GM21390 (cell line): ENCODE results near the gene GULP1.
"Not testable (repeated sequence)": the region's sequence is repeated elsewhere in the genome, so short reads cannot be mapped to it uniquely, and the experiment has no call there.

ENCODE experiments used
- ATAC-seq: cut with Tn5 transposase; IDR thresholded peaks from one replicate; pipeline ENCODE4 v1.9.1; 2021; ENCODE audit not compliant: unreplicated experiment

GULP1 gene

GRCh38 chr2:188596054-188596453 lies 304.4 kb downstream of the GULP1 start:
- no peak for ATAC-seq

GRCh38 chr2:188598551-188598950 lies 306.9 kb downstream of the GULP1 start:
- no peak for ATAC-seq

- ATAC-seq = no peak
Measured at GRCh38 chr2:188599140-188599539, 307.5 kb downstream of the GULP1 start.

- ATAC-seq = no peak
Measured at GRCh38 chr2:188600536-188601210, 309.0 kb downstream of the GULP1 start.

- ATAC-seq = no peak
Measured at GRCh38 chr2:188601391-188601790, 309.7 kb downstream of the GULP1 start.

- no peak for ATAC-seq
Measured at GRCh38 chr2:188601927-188602326, 310.3 kb downstream of the GULP1 start.

GRCh38 chr2:188604579-188604978 lies 312.9 kb downstream of the GULP1 start:
- no peak for ATAC-seq

GRCh38 chr2:188605609-188606584 lies 314.2 kb downstream of the GULP1 start:
- ATAC-seq = not testable (repeated sequence)

- not testable (repeated sequence) for ATAC-seq
Measured at GRCh38 chr2:188606596-188606995, 314.9 kb downstream of the GULP1 start.

GRCh38 chr2:188607501-188607900 lies 315.8 kb downstream of the GULP1 start:
- no peak for ATAC-seq

GRCh38 chr2:188609321-188610049 lies 317.8 kb downstream of the GULP1 start:
- no peak for ATAC-seq

GRCh38 chr2:188610050-188610444 lies 318.4 kb downstream of the GULP1 start:
- no peak for ATAC-seq

- no peak for ATAC-seq
Measured at GRCh38 chr2:188610827-188611226, 319.2 kb downstream of the GULP1 start.

GRCh38 chr2:188619146-188619545 lies 327.5 kb downstream of the GULP1 start:
- ATAC-seq = no peak

- no peak for ATAC-seq
Measured at GRCh38 chr2:188620916-188621315, 329.2 kb downstream of the GULP1 start.

GRCh38 chr2:188622601-188623260 lies 331.1 kb downstream of the GULP1 start:
- ATAC-seq = no peak

GRCh38 chr2:188623995-188624643 lies 332.4 kb downstream of the GULP1 start:
- no peak for ATAC-seq

- no peak for ATAC-seq
Measured at GRCh38 chr2:188627471-188627870, 335.8 kb downstream of the GULP1 start.

- ATAC-seq = no peak
Measured at GRCh38 chr2:188628989-188629752, 337.5 kb downstream of the GULP1 start.
